Thoracic aorta (tissue), 2 donors: ENCODE measurements around the gene SYS1. TPM values are rescaled to one million over a fixed set of nuclear protein-coding genes. Genes with fewer than 3 reads are reported as not detected.

Source experiments
- ATAC-seq: fragments of 150-250 bp; one replicate; pipeline ENCODE4 v1.8.0; 2017; ENCODE audit warnings: low read depth; ENCODE audit not compliant: insufficient number of reproducible peaks, low FRiP score
- DNase-seq: peaks from one replicate; pipeline ENCODE4 v3.0.0-alpha.2; 2020; ENCODE audit warnings: low spot score
- H3K27ac ChIP-seq, 2 donors: fragments of 200-600 bp; sonication (generic); 1 replicate in 1 of 2; 2 replicates in 1 of 2; pipeline ENCODE4 v1.5.1; 2016; ENCODE audit warnings: mild to moderate bottlenecking in 2 of 2, moderate library complexity in 2 of 2
- H3K27me3 ChIP-seq: fragments of 200-600 bp; sonication (generic); replicated peaks from 2 replicates; pipeline ENCODE4 v1.6.0; 2016; ENCODE audit warnings: mild to moderate bottlenecking; ENCODE audit not compliant: insufficient read depth
- H3K36me3 ChIP-seq: fragments of 200-600 bp; sonication (generic); one replicate; pipeline ENCODE4 v1.5.1; 2016
- H3K4me1 ChIP-seq, 2 donors: fragments of 200-600 bp; sonication (generic); 1 replicate in 1 of 2; 2 replicates in 1 of 2; pipeline versions ENCODE4 v1.5.1 to v1.6.0; 2016; ENCODE audit warnings: low read depth in 2 of 2, mild to moderate bottlenecking in 1 of 2; ENCODE audit not compliant: control insufficient read depth in 1 of 2
- H3K4me3 ChIP-seq: fragments of 200-600 bp; sonication (generic); 2 replicates; pipeline ENCODE4 v1.5.1; 2016; ENCODE audit warnings: mild to moderate bottlenecking
- H3K9me3 ChIP-seq: fragments of 200-600 bp; sonication (generic); 2 replicates; pipeline ENCODE4 v1.5.1; 2016
- CTCF ChIP-seq: fragments of 200-600 bp; sonication (generic); IDR thresholded peaks from one replicate; pipeline ENCODE4 v1.5.1; 2019; ENCODE audit warnings: antibody characterized with exemption
- total RNA-seq, 2 donors: library from RNA; depleted of rRNA; stranded (reverse); fragments of >200 nt; gene quantifications; one replicate each; pipeline versions ENCODE4 v1.1.0 to v1.2.3, GENCODE V29; 2016

SYS1 gene
- total RNA-seq, 2 donors from 2014 or later, result 24.6 to 40.8 TPM

- Histone ChIP-seq H3K36me3 (no peaks in the 10 kb centered on the region), H3K27me3 (no peaks in the 10 kb centered on the region), H3K4me1 (peaks cover 30 to 47% of the 10 kb centered on the region in 2 donors), H3K4me3 (no peak overlapping the region), H3K9me3 (no peaks in the 10 kb centered on the region), H3K27ac (peak overlapping the region; percentile 91 to 93)
- TF ChIP-seq CTCF, result no peak
- no peak for DNase-seq
- no peak for ATAC-seq
These were observed 3.4 kb upstream of the SYS1 start for GRCh38 chr20:45359406-45360148.

GRCh38 chr20:45361793-45362192 is 1.2 kb upstream of the SYS1 start:
- peaks cover 30 to 52% of the 10 kb centered on the region in 2 donors for H3K4me1 ChIP-seq
- no peaks in the 10 kb centered on the region for H3K27me3 ChIP-seq
- no peak overlapping the region for H3K4me3 ChIP-seq
- H3K36me3 ChIP-seq, result peaks cover 6% of the 10 kb centered on the region
- no peaks in the 10 kb centered on the region for H3K9me3 ChIP-seq
- no peak overlapping the region for H3K27ac ChIP-seq
- no peak for DNase-seq
- TF ChIP-seq CTCF, result no peak
- ATAC-seq, result no peak

- peak overlapping the region; percentile 86 to 94 for H3K27ac ChIP-seq
- peaks cover 18% of the 10 kb centered on the region for H3K36me3 ChIP-seq
- ATAC-seq, result no peak
These were observed 896 bp downstream of the SYS1 start for GRCh38 chr20:45363611-45364492.

GRCh38 chr20:45365444-45365970 is 2.6 kb downstream of the SYS1 start:
- no peak overlapping the region for H3K27ac ChIP-seq
- no peak for ATAC-seq

More at GRCh38 chr20:45363611-45364492, 896 bp downstream of the SYS1 start:
- H3K4me1 ChIP-seq, result peaks cover 11 to 34% of the 10 kb centered on the region in 2 donors
- TF ChIP-seq CTCF, result no peak
- DNase-seq, result no peak
- no peaks in the 10 kb centered on the region for H3K9me3 ChIP-seq
- H3K4me3 ChIP-seq, result peak overlapping the region; percentile 82
- no peaks in the 10 kb centered on the region for H3K27me3 ChIP-seq

More at GRCh38 chr20:45365444-45365970, 2.6 kb downstream of the SYS1 start:
- Histone ChIP-seq H3K4me1 (peaks cover 5 to 20% of the 10 kb centered on the region in 2 donors), H3K27me3 (no peaks in the 10 kb centered on the region), H3K36me3 (peaks cover 18% of the 10 kb centered on the region), H3K4me3 (no peak overlapping the region), H3K9me3 (no peaks in the 10 kb centered on the region)
- no peak for TF ChIP-seq CTCF
- DNase-seq, result no peak
